NCI-H2227 (cell line): ENCODE results near the gene LRRC3C.
A peak's percentile ranks its signal among the peaks of the same experiment; 100 is the strongest.
"Not testable (repeated sequence)": the region's sequence is repeated elsewhere in the genome, so short reads cannot be mapped to it uniquely, and the experiment has no call there.

Experiments
- DNase-seq: peaks from one replicate; lab custom pipeline; 2025; ENCODE audit not compliant: unreplicated experiment; lab: John Stamatoyannopoulos, UW

Gene LRRC3C

GRCh38 chr17:39927101-39927928 lies at the start of gene LRRC3C, which contains the start of gene ORMDL3:
Gene LRRC3C, plus strand, starts transcription at chr17:39927732. Its CDS starts 13,792 bp downstream, at chr17:39941524.
Gene ORMDL3, minus strand, starts transcription at chr17:39927601. Its CDS starts 3,398 bp downstream, at chr17:39924203.
- DNase-seq, result peak; percentile 94

GRCh38 chr17:39886102-39886501 lies 41.4 kb upstream of the LRRC3C start:
- DNase-seq, result not testable (repeated sequence)

- no peak for DNase-seq
Measured at GRCh38 chr17:39887078-39887477, 40.5 kb upstream of the LRRC3C start.

GRCh38 chr17:39889200-39889599 lies 38.3 kb upstream of the LRRC3C start:
- DNase-seq, result no peak

GRCh38 chr17:39894681-39895376 lies 32.7 kb upstream of the LRRC3C start:
- DNase-seq, result no peak

GRCh38 chr17:39898088-39898487 lies 29.4 kb upstream of the LRRC3C start:
- no peak for DNase-seq

- no peak for DNase-seq
Measured at GRCh38 chr17:39899215-39899614, 28.3 kb upstream of the LRRC3C start.

- DNase-seq, result not testable (repeated sequence)
Measured at GRCh38 chr17:39902027-39902426, 25.5 kb upstream of the LRRC3C start.

- DNase-seq, result no peak
Measured at GRCh38 chr17:39903158-39903884, 24.2 kb upstream of the LRRC3C start.

GRCh38 chr17:39904990-39905288 lies 22.6 kb upstream of the LRRC3C start:
- no peak for DNase-seq

GRCh38 chr17:39908789-39909352 lies 18.7 kb upstream of the LRRC3C start:
- DNase-seq, result no peak

- DNase-seq, result no peak
Measured at GRCh38 chr17:39913989-39914388, 13.5 kb upstream of the LRRC3C start.

GRCh38 chr17:39915559-39915958 lies 12.0 kb upstream of the LRRC3C start:
- DNase-seq, result no peak

GRCh38 chr17:39916918-39917317 lies 10.6 kb upstream of the LRRC3C start:
- DNase-seq, result no peak

- DNase-seq, result no peak
Measured at GRCh38 chr17:39919087-39919683, 8.3 kb upstream of the LRRC3C start.

GRCh38 chr17:39920218-39921210 lies 7.0 kb upstream of the LRRC3C start:
- DNase-seq, result no peak

- no peak for DNase-seq
Measured at GRCh38 chr17:39921323-39921722, 6.2 kb upstream of the LRRC3C start.

- no peak for DNase-seq
Measured at GRCh38 chr17:39922006-39922405, 5.5 kb upstream of the LRRC3C start.

GRCh38 chr17:39923230-39923629 lies 4.3 kb upstream of the LRRC3C start:
- no peak for DNase-seq
